Measurements from ENCODE around the gene HSPH1.
"Not testable (repeated sequence)": the region's sequence is repeated elsewhere in the genome, so short reads cannot be mapped to it uniquely, and the experiment has no call there.

Gene HSPH1

GRCh38 chr13:31161557-31162150 lies at the start of gene HSPH1:
Gene HSPH1 (minus strand): TSS chr13:31161904. CDS start chr13:31161582, 322 bp downstream.
- peak; percentile 89 for DNase-seq

DNA sequence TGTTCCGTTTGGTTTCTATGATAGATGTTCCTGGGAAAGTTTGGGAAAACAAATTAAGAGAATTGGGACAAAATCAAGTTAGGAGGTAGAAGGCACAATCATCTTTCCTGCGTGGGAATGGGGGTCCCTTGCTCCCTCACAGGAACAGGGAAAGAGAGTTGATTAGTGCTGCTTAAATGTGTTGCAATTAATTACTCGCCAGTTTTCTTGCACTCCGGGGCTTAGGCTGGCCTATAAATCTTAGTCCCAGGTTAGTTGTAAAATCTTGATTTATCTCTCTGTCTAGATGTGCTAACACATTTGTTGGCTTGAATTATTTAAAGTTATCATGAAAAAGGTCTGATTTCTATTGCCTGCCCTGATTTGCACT lies 48.1 kb upstream of the HSPH1 start:
- no peak for DNase-seq

- DNase-seq: peak; percentile 76
These were observed 47.6 kb upstream of the HSPH1 start for GRCh38 chr13:31209172-31209840.

- DNase-seq: no peak
These were observed 46.9 kb upstream of the HSPH1 start for GRCh38 chr13:31208559-31209122.

GRCh38 chr13:31207661-31208552 lies 46.2 kb upstream of the HSPH1 start:
- DNase-seq: no peak

- no peak for DNase-seq
These were observed 42.9 kb upstream of the HSPH1 start for GRCh38 chr13:31204592-31204991.

GRCh38 chr13:31201341-31202031 lies 39.8 kb upstream of the HSPH1 start:
- DNase-seq: no peak

GRCh38 chr13:31200637-31200971 lies 38.9 kb upstream of the HSPH1 start:
- DNase-seq: peak; percentile 27

- peak; percentile 54 for DNase-seq
These were observed 38.3 kb upstream of the HSPH1 start, which contains the start of gene B3GLCT for GRCh38 chr13:31199849-31200636. Gene B3GLCT (plus strand): TSS chr13:31199975. CDS start chr13:31200085, 110 bp downstream.

DNA sequence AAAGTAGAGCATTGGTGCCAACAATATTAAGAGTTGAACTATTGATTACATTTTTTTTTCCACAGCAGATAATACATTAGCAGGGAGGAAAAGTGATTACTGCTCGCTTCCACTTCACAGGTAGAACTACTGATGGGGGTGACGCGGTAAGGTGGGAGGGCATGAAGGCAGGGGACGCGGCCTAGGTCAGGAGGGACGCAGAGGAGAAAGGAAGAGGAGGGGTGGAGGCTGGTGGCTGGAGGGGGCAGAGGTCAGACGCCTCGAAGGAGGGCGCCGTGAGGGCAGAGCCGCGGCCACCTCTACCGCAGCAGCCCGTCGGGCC lies 37.8 kb upstream of the HSPH1 start:
- DNase-seq: no peak

GRCh38 chr13:31198519-31198918 lies 36.8 kb upstream of the HSPH1 start:
- DNase-seq: no peak

DNA sequence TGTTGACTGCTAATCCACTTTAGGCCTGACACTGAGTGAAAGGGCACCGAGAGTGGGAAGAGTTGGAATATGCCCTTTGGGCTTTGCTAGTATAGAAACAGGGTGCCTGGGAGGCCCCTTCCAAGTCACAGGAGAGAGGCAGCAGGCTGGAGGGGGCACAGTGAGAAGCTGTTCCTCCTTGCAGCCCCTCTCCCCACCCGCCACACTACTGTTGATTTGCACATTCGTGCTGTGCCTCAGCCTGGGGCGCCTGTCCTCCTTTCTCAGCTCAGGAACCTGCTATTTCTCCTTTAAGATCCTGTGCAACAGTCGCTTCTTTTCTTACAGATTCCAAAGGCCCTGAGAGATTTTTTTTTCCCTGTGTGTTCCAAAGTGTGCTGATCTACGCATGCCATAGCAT lies 35.3 kb upstream of the HSPH1 start:
- DNase-seq: no peak

- DNase-seq: no peak
These were observed 33.9 kb upstream of the HSPH1 start for GRCh38 chr13:31195616-31196015.

DNA sequence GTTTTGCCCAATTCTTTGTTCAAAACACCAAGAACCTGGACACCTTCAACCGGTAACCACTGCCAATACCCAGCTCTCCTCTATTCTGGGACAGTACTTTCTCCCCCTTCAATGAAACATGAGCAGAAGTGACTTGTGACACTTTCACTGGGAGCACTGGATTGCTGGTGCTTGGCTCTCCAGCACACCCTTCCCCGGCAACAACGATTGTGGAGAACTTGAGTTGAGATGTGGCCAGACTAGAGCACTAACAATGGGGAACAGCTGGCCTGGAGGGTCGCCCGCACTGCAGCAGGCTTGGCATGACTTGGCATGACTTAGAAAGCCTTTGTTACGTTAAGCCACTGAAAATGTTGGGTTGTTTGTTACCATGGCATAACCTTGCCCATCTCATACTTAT lies 30.6 kb upstream of the HSPH1 start:
- no peak for DNase-seq

GRCh38 chr13:31191748-31192147 lies 30.0 kb upstream of the HSPH1 start:
- DNase-seq: no peak

GRCh38 chr13:31184981-31185645 lies 23.4 kb upstream of the HSPH1 start:
- DNase-seq: no peak

GRCh38 chr13:31184451-31184850 lies 22.7 kb upstream of the HSPH1 start:
- DNase-seq: no peak

GRCh38 chr13:31182987-31183386 lies 21.3 kb upstream of the HSPH1 start:
- no peak for DNase-seq

GRCh38 chr13:31179754-31180153 lies 18.1 kb upstream of the HSPH1 start:
- DNase-seq: no peak

- no peak for DNase-seq
These were observed 17.5 kb upstream of the HSPH1 start for GRCh38 chr13:31179241-31179640.

DNA sequence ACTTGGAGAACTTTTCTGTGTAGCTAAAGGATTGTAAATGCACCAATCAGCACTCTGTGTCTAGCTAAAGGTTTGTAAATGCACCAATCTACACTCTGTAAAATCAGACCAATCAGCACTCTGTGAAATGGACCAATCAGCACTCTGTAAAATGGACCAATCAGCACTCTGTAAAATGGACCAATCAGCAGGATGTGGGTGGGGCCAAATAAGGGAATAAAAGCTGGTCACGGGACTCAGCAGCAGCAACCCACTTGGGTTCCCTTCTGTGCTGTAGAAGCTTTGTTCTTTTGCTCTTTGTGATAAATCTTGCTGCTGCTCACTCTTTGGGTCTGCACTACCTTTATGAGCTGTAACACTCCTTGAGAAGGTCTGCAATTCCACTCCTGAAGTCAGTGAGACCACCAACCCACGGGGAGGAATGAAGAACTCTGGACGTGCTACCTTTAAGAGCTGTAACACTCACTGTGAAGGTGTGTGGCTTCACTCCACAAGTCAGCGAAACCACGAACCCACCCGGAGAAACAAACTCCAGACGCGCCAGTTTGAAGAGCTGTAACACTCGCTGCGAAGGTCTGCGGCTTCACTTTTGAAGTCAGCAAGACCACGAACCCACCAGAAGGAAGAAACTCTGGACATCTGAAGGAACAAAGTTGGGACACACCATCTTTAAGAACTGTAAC lies 16.2 kb upstream of the HSPH1 start:
- not testable (repeated sequence) for DNase-seq
